SK-N-SH treated with all-trans-retinoic acid at 6 μM for 48 hours (cell line): Measurements from ENCODE around the gene NEK10.

ENCODE experiments used
- ARNTL ChIP-seq: fragments of 450-650 bp; formaldehyde crosslinking; IDR thresholded peaks from 2 replicates; pipeline ENCODE4 v1.5.0; 2020; ENCODE audit warnings: low read depth, mild to moderate bottlenecking, moderate library complexity, borderline replicate concordance
- PATZ1 ChIP-seq: fragments of 250-450 bp; sonication (Bioruptor Pico); IDR thresholded peaks from 2 replicates; pipeline ENCODE4 v1.8.0; 2020; ENCODE audit warnings: mild to moderate bottlenecking, moderate library complexity, borderline replicate concordance

- TF ChIP-seq ARNTL (CRISPR knock-in tag) (no peak), PATZ1 (CRISPR knock-in tag) (no peak)
Measured at GRCh38 chr3:27385504-27385903, 16.3 kb upstream of the NEK10 start.
